Fibroblast of skin of right biceps (primary cell): ENCODE data around the gene IFNA5.

Experiments used
- DNase-seq: peaks from one replicate; pipeline ENCODE4 v3.0.0-alpha.2; 2013

Gene IFNA5

GRCh38 chr9:21289848-21290247 lies 15.3 kb downstream of the IFNA5 start:
- DNase-seq, result no peak

GRCh38 chr9:21287280-21287679 lies 17.8 kb downstream of the IFNA5 start:
- no peak for DNase-seq

GRCh38 chr9:21286659-21287058 lies 18.5 kb downstream of the IFNA5 start:
- DNase-seq, result no peak

- no peak for DNase-seq
Measured at GRCh38 chr9:21286099-21286498, 19.0 kb downstream of the IFNA5 start.

GRCh38 chr9:21281275-21281674 lies 23.8 kb downstream of the IFNA5 start:
- DNase-seq, result no peak

- DNase-seq, result no peak
Measured at GRCh38 chr9:21268347-21268657, 36.8 kb downstream of the IFNA5 start.

- no peak for DNase-seq
Measured at GRCh38 chr9:21267485-21268346, 37.4 kb downstream of the IFNA5 start.

- no peak for DNase-seq
Measured at GRCh38 chr9:21266733-21267484, 38.2 kb downstream of the IFNA5 start.

- DNase-seq, result no peak
Measured at GRCh38 chr9:21265421-21266189, 39.5 kb downstream of the IFNA5 start.

GRCh38 chr9:21255538-21256212 lies 49.4 kb downstream of the IFNA5 start:
- no peak for DNase-seq
